B cell (primary cell): ENCODE results near the gene SLC6A18. TPM values are rescaled to one million over a fixed set of nuclear protein-coding genes. Genes with fewer than 3 reads are reported as not detected.
"Not testable (repeated sequence)": the region's sequence is repeated elsewhere in the genome, so short reads cannot be mapped to it uniquely, and the experiment has no call there.

Experiments used
- ATAC-seq: fragments of 200-7000 bp; cut with Tn5 transposase; one replicate; pipeline ENCODE4 v1.10.0; 2021; ENCODE audit warnings: low read depth, mild to moderate bottlenecking, moderate number of reproducible peaks, moderate library complexity
- CTCF ChIA-PET: fragments of 350-600 bp; sonication (Branson Sonifier 250); formaldehyde crosslinking; loops from one replicate; lab custom pipeline; 2021; ENCODE audit warnings: antibody characterized with exemption, inconsistent platforms; lab: Charles Lee
- POLR2A ChIA-PET: fragments of 350-600 bp; sonication (Branson Sonifier 250); formaldehyde crosslinking; loops from one replicate; lab custom pipeline; 2021; ENCODE audit warnings: antibody characterized with exemption; lab: Charles Lee
- DNase-seq: peaks from one replicate; pipeline ENCODE4 v3.0.0; 2013
- H2AFZ ChIP-seq: 2 replicates; pipeline ENCODE4 v1.6.1; 2012; ENCODE audit warnings: mild to moderate bottlenecking, low read depth, low read length; ENCODE audit not compliant: insufficient read depth, poor library complexity, severe bottlenecking
- H3K27ac ChIP-seq, 2 donors: 1 replicate in 1 of 2; 2 replicates in 1 of 2; pipeline ENCODE4 v1.5.1; 2012 to 2013; ENCODE audit warnings: low read length in 2 of 2, mild to moderate bottlenecking in 2 of 2, moderate library complexity in 1 of 2
- H3K27me3 ChIP-seq, 4 experiments: fragments of 200-600 bp in 1 of 4; sonication (generic) in 1 of 4; replicated peaks in 1 of 4; 1 replicate in 2 of 4; 2 replicates in 2 of 4; pipeline versions ENCODE4 v1.6.1 to v1.7.0; 2013 to 2016; ENCODE audit warnings: low read length in 3 of 4, mild to moderate bottlenecking in 2 of 4, mixed read lengths in 1 of 4, moderate library complexity in 1 of 4; ENCODE audit not compliant: insufficient read depth in 4 of 4, control insufficient read depth in 3 of 4; ENCODE audit errors: control extremely low read depth in 1 of 4
- H3K36me3 ChIP-seq, 2 experiments: replicated peaks in 1 of 2; 1 replicate in 1 of 2; 2 replicates in 1 of 2; pipeline versions ENCODE4 v1.6.1 to v1.7.1; 2013; ENCODE audit warnings: low read length in 1 of 2; ENCODE audit not compliant: insufficient read depth in 2 of 2, control insufficient read depth in 1 of 2; ENCODE audit errors: control extremely low read depth in 1 of 2, extremely low read depth in 1 of 2
- H3K4me1 ChIP-seq, 2 donors: fragments of 200-600 bp in 1 of 2; sonication (generic) in 1 of 2; 1 replicate in 1 of 2; 2 replicates in 1 of 2; pipeline versions ENCODE4 v1.5.1 to v1.6.1; 2013 to 2017; ENCODE audit warnings: low read length in 2 of 2; ENCODE audit not compliant: control insufficient read depth in 2 of 2, insufficient read depth in 2 of 2
- H3K4me2 ChIP-seq: replicated peaks from 2 replicates; pipeline ENCODE3; 2012; ENCODE audit warnings: mild to moderate bottlenecking, low read depth, low read length; ENCODE audit not compliant: poor library complexity, severe bottlenecking
- H3K4me3 ChIP-seq, 5 experiments: fragments of 200-600 bp in 1 of 5; sonication (generic) in 1 of 5; 1 replicate in 3 of 5; 2 replicates in 2 of 5; pipeline versions ENCODE4 v1.5.1 to v1.7.0; 2011 to 2016; ENCODE audit warnings: low read length in 4 of 5, mild to moderate bottlenecking in 4 of 5, low read depth in 2 of 5, control low read depth in 1 of 5, moderate library complexity in 1 of 5; ENCODE audit not compliant: insufficient read depth in 1 of 5; ENCODE audit errors: control extremely low read depth in 1 of 5, extremely low read depth in 1 of 5
- H3K79me2 ChIP-seq: fragments of 200-600 bp; sonication (generic); one replicate; pipeline ENCODE4 v1.6.0; 2016; ENCODE audit warnings: low read length; ENCODE audit not compliant: control insufficient read depth, insufficient read depth
- H3K9ac ChIP-seq: fragments of 200-600 bp; sonication (generic); 2 replicates; pipeline ENCODE4 v1.6.1; 2017; ENCODE audit warnings: mild to moderate bottlenecking, low read length, moderate library complexity
- H3K9me3 ChIP-seq, 3 donors: one replicate each; pipeline versions ENCODE4 v1.6.1 to v1.7.1; 2013; ENCODE audit warnings: low read length in 2 of 3; ENCODE audit not compliant: control insufficient read depth in 2 of 3, insufficient read depth in 1 of 3; ENCODE audit errors: control extremely low read depth in 1 of 3
- H4K20me1 ChIP-seq: 2 replicates; pipeline ENCODE4 v1.6.0; 2012; ENCODE audit warnings: mild to moderate bottlenecking, low read length; ENCODE audit not compliant: insufficient read depth, control insufficient read depth, poor library complexity, severe bottlenecking
- H3K27ac Mint-ChIP-seq: one replicate; pipeline ENCODE4 v1.8.0; 2021; ENCODE audit warnings: mixed read lengths
- H3K27me3 Mint-ChIP-seq: one replicate; pipeline ENCODE4 v1.8.0; 2021; ENCODE audit warnings: mixed read lengths
- H3K4me1 Mint-ChIP-seq: one replicate; pipeline ENCODE4 v1.8.0; 2021; ENCODE audit warnings: mixed read lengths
- H3K4me3 Mint-ChIP-seq: one replicate; pipeline ENCODE4 v1.8.0; 2021; ENCODE audit warnings: mixed read lengths
- H3K9me3 Mint-ChIP-seq: one replicate; pipeline ENCODE4 v1.8.0; 2022; ENCODE audit warnings: mixed read lengths; ENCODE audit not compliant: insufficient read depth
- CTCF ChIP-seq: fragments of 200-600 bp; IDR thresholded peaks from one replicate; pipeline ENCODE4 v1.8.0; 2022; ENCODE audit warnings: antibody characterized with exemption, mild to moderate bottlenecking
- EZH2 ChIP-seq: IDR thresholded peaks from 2 replicates; pipeline ENCODE4 v1.6.1; 2012; ENCODE audit warnings: borderline replicate concordance, low read depth, mild to moderate bottlenecking, moderate library complexity, low read length; ENCODE audit not compliant: insufficient read depth, poor library complexity, severe bottlenecking
- WGBS: methylation state at CpG from one replicate; pipeline ENCODE4 v1.1.5; 2013; ENCODE audit warnings: missing lambda C conversion rate; ENCODE audit not compliant: insufficient coverage; 5-methylcytosine and 5-hydroxymethylcytosine counted together
- intact Hi-C: fragments of 100-400 bp; cut with micrococcal nuclease; formaldehyde crosslinking; loops from one replicate; pipeline ENCODE4 v1.10.0; 2022
- polyA plus RNA-seq: library from polyadenylated mRNA; depleted of rRNA; stranded (reverse); fragments of >200 nt; gene quantifications from 2 replicates; pipeline ENCODE4 v1.2.3, GENCODE V29; 2012
- total RNA-seq, 2 donors: library from RNA; stranded (reverse); fragments of 120-200 nt in 1 of 2; gene quantifications; 1 replicate in 1 of 2; 2 replicates in 1 of 2; pipeline versions ENCODE4 v1.2.3 to v1.2.4, GENCODE V29; 2013 to 2022

Gene SLC6A18
- total and polyA plus RNA-seq, 2 donors (not counting 1 experiment from before 2014, with no cell fraction given) = not detected

DNA sequence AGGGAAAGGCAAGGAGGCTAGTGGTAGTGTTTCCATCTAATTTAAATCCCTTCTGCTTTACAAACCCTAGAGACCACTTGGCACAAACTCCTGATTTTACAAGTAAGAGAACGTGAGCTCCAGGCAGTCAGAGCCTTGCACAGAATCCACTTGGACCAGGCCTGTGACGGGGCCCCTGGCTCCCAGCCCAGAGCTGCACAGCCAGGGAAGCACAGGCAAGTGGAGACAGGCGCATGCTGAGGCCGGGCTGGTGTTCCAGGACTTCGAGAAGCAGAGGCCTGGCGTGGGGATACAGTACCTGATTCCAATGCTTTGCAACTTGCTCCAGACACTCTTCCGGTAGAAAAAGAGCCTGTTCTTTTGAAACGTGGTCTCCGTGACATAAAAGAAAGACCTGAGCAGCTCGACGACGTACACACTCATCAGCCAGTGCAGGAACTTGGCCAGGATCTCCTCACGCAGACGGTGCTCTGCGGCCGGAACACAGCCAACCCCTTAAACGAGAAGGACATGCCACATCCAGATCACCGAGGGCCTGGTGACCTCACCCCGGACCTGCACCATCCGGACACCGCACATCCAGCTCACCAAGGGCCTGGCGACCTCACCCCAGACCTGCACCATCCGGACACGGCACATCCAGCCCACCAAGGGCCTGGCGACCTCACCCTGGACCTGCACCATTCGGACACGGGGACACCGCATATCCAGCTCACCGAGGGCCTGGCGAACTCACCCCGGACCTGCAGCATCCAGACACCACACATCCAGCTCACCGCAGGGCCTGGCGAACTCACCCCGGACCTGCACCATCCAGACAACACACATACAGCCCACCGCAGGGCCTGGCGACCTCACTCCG, 57.2 kb downstream of the SLC6A18 start:
- Histone ChIP-seq H2AFZ (no peak overlapping the region), H3K4me3 (no peak overlapping the region), H3K4me2 (no peak overlapping the region), H3K27ac (no peak overlapping the region), H3K27me3 (no peaks in the 10 kb centered on the region), H3K9me3 (peaks cover 0 to 19% (median 0%) of the 10 kb centered on the region in 3 donors), H4K20me1 (no peaks in the 10 kb centered on the region), H3K9ac (no peak overlapping the region), H3K4me1 (no peaks in the 10 kb centered on the region), H3K79me2 (no peaks in the 10 kb centered on the region), H3K36me3 (no peaks in the 10 kb centered on the region)
- TF ChIP-seq EZH2 (no peak), CTCF (no peak)
- no peak for DNase-seq
- POLR2A ChIA-PET = no interaction called here
- Mint-ChIP-seq H3K9me3 (no peaks in the 10 kb centered on the region), H3K4me3 (no peak overlapping the region), H3K27ac (no peak overlapping the region), H3K27me3 (no peaks in the 10 kb centered on the region), H3K4me1 (no peaks in the 10 kb centered on the region)
- CTCF ChIA-PET = no interaction called here
- intact Hi-C loops = no loop called here
- 92% methylated on average over 36 of the region's 37 CpGs for WGBS
- ATAC-seq = no peak

DNA sequence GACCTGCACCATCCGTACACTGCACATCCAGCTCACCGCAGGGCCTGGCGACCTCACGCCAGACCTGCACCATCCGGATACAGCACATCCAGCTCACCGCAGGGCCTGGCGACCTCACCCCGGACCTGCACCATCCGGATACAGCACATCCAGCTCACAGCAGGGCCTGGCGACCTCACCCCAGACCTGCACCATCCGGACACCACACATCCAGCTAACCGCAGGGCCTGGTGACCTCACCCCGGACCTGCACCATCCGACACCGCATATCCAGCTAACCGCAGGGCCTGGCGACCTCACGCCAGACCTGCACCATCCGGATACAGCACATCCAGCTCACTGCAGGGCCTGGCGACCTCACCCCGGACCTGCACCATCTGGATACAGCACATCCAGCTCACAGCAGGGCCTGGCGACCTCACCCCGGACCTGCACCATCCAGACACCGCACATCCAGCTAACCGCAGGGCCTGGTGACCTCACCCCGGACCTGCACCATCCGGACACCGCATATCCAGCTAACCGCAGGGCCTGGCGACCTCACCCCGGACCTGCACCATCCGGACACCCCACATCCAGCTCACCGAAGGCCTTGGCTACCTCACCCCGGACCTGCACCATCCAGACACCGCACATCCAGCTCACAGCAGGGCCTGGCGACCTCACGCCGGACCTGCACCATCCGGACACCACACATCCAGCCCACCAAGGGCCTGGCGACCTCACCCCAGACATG, 58.0 kb downstream of the SLC6A18 start:
- H3K27me3 Mint-ChIP-seq, H3K9me3 Mint-ChIP-seq, H3K79me2 ChIP-seq, H3K27ac Mint-ChIP-seq, intact Hi-C loops, H3K4me3 ChIP-seq, H3K27me3 ChIP-seq, H3K4me2 ChIP-seq, H2AFZ ChIP-seq, H3K4me1 ChIP-seq, H4K20me1 ChIP-seq, H3K36me3 ChIP-seq, H3K9ac ChIP-seq, ATAC-seq, H3K27ac ChIP-seq, H3K4me3 Mint-ChIP-seq, DNase-seq, H3K4me1 Mint-ChIP-seq, POLR2A ChIA-PET, CTCF ChIA-PET: not testable (repeated sequence)
- WGBS = 96% methylated on average over 29 of the region's 40 CpGs
- H3K9me3 ChIP-seq = peaks cover 0 to 14% (median 1%) of the 10 kb centered on the region in 3 donors

- CTCF ChIA-PET = interaction anchor here (0.7 kb wide), 1 partner anchor 27 kb away, joined by 3 read pairs; no protein-coding TSS in a partner anchor
- H4K20me1 ChIP-seq, ATAC-seq, H3K4me2 ChIP-seq, H3K9ac ChIP-seq, H3K27ac ChIP-seq, H3K9me3 Mint-ChIP-seq, H3K4me3 Mint-ChIP-seq, H3K36me3 ChIP-seq, H3K27ac Mint-ChIP-seq, POLR2A ChIA-PET, intact Hi-C loops, H3K4me1 Mint-ChIP-seq, H3K27me3 ChIP-seq, H3K4me3 ChIP-seq, H3K27me3 Mint-ChIP-seq, DNase-seq, H3K79me2 ChIP-seq, H3K4me1 ChIP-seq, H2AFZ ChIP-seq: not testable (repeated sequence)
- peaks cover 0 to 14% (median 1%) of the 10 kb centered on the region in 3 donors for H3K9me3 ChIP-seq
- WGBS = 97% methylated on average over 11 of the region's 16 CpGs
These were observed 58.5 kb downstream of the SLC6A18 start for GRCh38 chr5:1283729-1284041.
